ENCODE results near the gene MFSD2B.

The MFSD2B gene

GRCh38 chr2:24017711-24018110, 7.8 kb downstream of the MFSD2B start:
- Histone ChIP-seq H4K20me1 (ENCODE audit: low read depth, low read length) (no peaks in the 10 kb centered on the region), H3K9me3 (ENCODE audit: insufficient read depth, low read length) (no peaks in the 10 kb centered on the region), H3K27ac (ENCODE audit: low read depth, low read length) (no peak overlapping the region), H2AFZ (ENCODE audit: low read depth, low read length, severe bottlenecking) (no peak overlapping the region), H3K4me3 (ENCODE audit: insufficient read depth, low read length, poor library complexity, severe bottlenecking) (no peak overlapping the region), H3K36me3 (ENCODE audit: low read length) (no peaks in the 10 kb centered on the region), H3K79me2 (ENCODE audit: insufficient read depth, low read length) (no peaks in the 10 kb centered on the region), H3K27me3 (ENCODE audit: low read length) (no peaks in the 10 kb centered on the region), H3K9ac (ENCODE audit: low read length) (no peak overlapping the region), H3K9me2 (replicated peaks; ENCODE audit: insufficient read depth, low read length) (no peaks in the 10 kb centered on the region), H3F3A (ENCODE audit: insufficient read depth) (no peaks in the 10 kb centered on the region), H3K4me2 (ENCODE audit: low read depth, low read length, poor library complexity, severe bottlenecking) (no peak overlapping the region)
- TF ChIP-seq EZH2phosphoT487 (conservative IDR thresholded peaks at IDR 0.05; ENCODE audit: low read length) (no peak), CTCF (IDR thresholded peaks at IDR 0.05; ENCODE audit: insufficient read depth, low read length, poor library complexity, severe bottlenecking) (no peak)

GRCh38 chr2:24018241-24018640, 8.4 kb downstream of the MFSD2B start:
- no peaks in the 10 kb centered on the region for H3K79me2 ChIP-seq (ENCODE audit: insufficient read depth, low read length)
- no peak overlapping the region for H2AFZ ChIP-seq (ENCODE audit: low read depth, low read length, severe bottlenecking)
- H4K20me1 ChIP-seq (ENCODE audit: low read depth, low read length) = no peaks in the 10 kb centered on the region
- H3K4me2 ChIP-seq (ENCODE audit: low read depth, low read length, poor library complexity, severe bottlenecking) = no peak overlapping the region
- no peaks in the 10 kb centered on the region for H3K27me3 ChIP-seq (ENCODE audit: low read length)
- H3K4me3 ChIP-seq (ENCODE audit: insufficient read depth, low read length, poor library complexity, severe bottlenecking) = no peak overlapping the region
- TF ChIP-seq EZH2phosphoT487 (conservative IDR thresholded peaks at IDR 0.05; ENCODE audit: low read length) (no peak), CTCF (IDR thresholded peaks at IDR 0.05; ENCODE audit: insufficient read depth, low read length, poor library complexity, severe bottlenecking) (no peak)
- no peaks in the 10 kb centered on the region for H3K9me3 ChIP-seq (ENCODE audit: insufficient read depth, low read length)
- no peak overlapping the region for H3K27ac ChIP-seq (ENCODE audit: low read depth, low read length)
- no peak overlapping the region for H3K9ac ChIP-seq (ENCODE audit: low read length)
- no peaks in the 10 kb centered on the region for H3K36me3 ChIP-seq (ENCODE audit: low read length)
- H3F3A ChIP-seq (ENCODE audit: insufficient read depth) = no peaks in the 10 kb centered on the region
- no peaks in the 10 kb centered on the region for H3K9me2 ChIP-seq (replicated peaks; ENCODE audit: insufficient read depth, low read length)

- H3K9ac ChIP-seq (ENCODE audit: low read length) = no peak overlapping the region
- H3K4me3 ChIP-seq (ENCODE audit: insufficient read depth, low read length, poor library complexity, severe bottlenecking) = no peak overlapping the region
- H3K27ac ChIP-seq (ENCODE audit: low read depth, low read length) = no peak overlapping the region
- H2AFZ ChIP-seq (ENCODE audit: low read depth, low read length, severe bottlenecking) = no peak overlapping the region
- no peak overlapping the region for H3K4me2 ChIP-seq (ENCODE audit: low read depth, low read length, poor library complexity, severe bottlenecking)
- no peaks in the 10 kb centered on the region for H4K20me1 ChIP-seq (ENCODE audit: low read depth, low read length)
- no peaks in the 10 kb centered on the region for H3K9me3 ChIP-seq (ENCODE audit: insufficient read depth, low read length)
- no peaks in the 10 kb centered on the region for H3K27me3 ChIP-seq (ENCODE audit: low read length)
- H3K9me2 ChIP-seq (replicated peaks; ENCODE audit: insufficient read depth, low read length) = no peaks in the 10 kb centered on the region
- no peaks in the 10 kb centered on the region for H3K36me3 ChIP-seq (ENCODE audit: low read length)
- TF ChIP-seq CTCF (IDR thresholded peaks at IDR 0.05; ENCODE audit: insufficient read depth, low read length, poor library complexity, severe bottlenecking) (no peak), EZH2phosphoT487 (conservative IDR thresholded peaks at IDR 0.05; ENCODE audit: low read length) (no peak)
- H3K79me2 ChIP-seq (ENCODE audit: insufficient read depth, low read length) = no peaks in the 10 kb centered on the region
- H3F3A ChIP-seq (ENCODE audit: insufficient read depth) = no peaks in the 10 kb centered on the region
Observed at GRCh38 chr2:24019729-24020128, 9.8 kb downstream of the MFSD2B start.

Data from SU-DHL-6 (cell line).